H9 (cell line): Measurements from ENCODE around the gene HUS1. TPM values are rescaled to one million over a fixed set of nuclear protein-coding genes. Genes with fewer than 3 reads are reported as not detected.

Experiments used
- DNase-seq: peaks from one replicate; pipeline ENCODE4 v3.0.0-alpha.2; 2017
- H2AFZ ChIP-seq: one replicate; pipeline ENCODE4 v1.6.1; 2013; ENCODE audit warnings: mild to moderate bottlenecking, low read length, control low read depth, moderate library complexity
- H2AK5ac ChIP-seq: 2 replicates; pipeline ENCODE4 v1.6.1; 2013; ENCODE audit warnings: low read length, control low read depth, mixed read lengths; ENCODE audit not compliant: insufficient read length
- H2BK120ac ChIP-seq: one replicate; pipeline ENCODE4 v1.6.1; 2013; ENCODE audit warnings: low read depth, mild to moderate bottlenecking, low read length, control low read depth, inconsistent platforms; ENCODE audit not compliant: poor library complexity, severe bottlenecking
- H2BK12ac ChIP-seq: 2 replicates; pipeline ENCODE4 v1.6.1; 2013; ENCODE audit warnings: low read length, control low read depth, mixed read lengths, low read depth; ENCODE audit not compliant: insufficient read length
- H2BK15ac ChIP-seq: 2 replicates; pipeline ENCODE4 v1.6.1; 2013; ENCODE audit warnings: low read depth, low read length, control low read depth
- H2BK20ac ChIP-seq: one replicate; pipeline ENCODE4 v1.6.1; 2013; ENCODE audit warnings: low read depth, mild to moderate bottlenecking, low read length, control low read depth, inconsistent platforms; ENCODE audit not compliant: poor library complexity, severe bottlenecking
- H2BK5ac ChIP-seq: 2 replicates; pipeline ENCODE4 v1.6.1; 2013; ENCODE audit warnings: low read length, control low read depth, mixed read lengths; ENCODE audit not compliant: insufficient read length
- H3K14ac ChIP-seq: 2 replicates; pipeline ENCODE4 v1.6.1; 2013; ENCODE audit warnings: low read length, control low read depth; ENCODE audit not compliant: insufficient read depth
- H3K18ac ChIP-seq: 2 replicates; pipeline ENCODE4 v1.6.1; 2013; ENCODE audit warnings: low read depth, mild to moderate bottlenecking, mixed read lengths, low read length, control low read depth; ENCODE audit not compliant: insufficient read length
- H3K23ac ChIP-seq: 2 replicates; pipeline ENCODE4 v1.6.1; 2013; ENCODE audit warnings: low read length, control low read depth, mixed read lengths, low read depth; ENCODE audit not compliant: insufficient read length
- H3K23me2 ChIP-seq: 2 replicates; pipeline ENCODE4 v1.6.1; 2013; ENCODE audit warnings: low read depth, mild to moderate bottlenecking, mixed read lengths, low read length, control low read depth; ENCODE audit not compliant: insufficient read length, poor library complexity, severe bottlenecking
- H3K27ac ChIP-seq: 2 replicates; pipeline ENCODE4 v1.5.1; 2013; ENCODE audit warnings: low read length, control low read depth, mixed read lengths, low read depth; ENCODE audit not compliant: insufficient read length
- H3K27me3 ChIP-seq: 2 replicates; pipeline ENCODE4 v1.6.1; 2013; ENCODE audit warnings: low read length, control low read depth, inconsistent platforms; ENCODE audit not compliant: insufficient read depth
- H3K4ac ChIP-seq: 2 replicates; pipeline ENCODE4 v1.6.1; 2013; ENCODE audit warnings: low read depth, mild to moderate bottlenecking, control low read depth, inconsistent platforms, low read length, moderate library complexity
- H3K4me1 ChIP-seq: 2 replicates; pipeline ENCODE4 v1.6.1; 2013; ENCODE audit warnings: low read length, control low read depth, inconsistent platforms; ENCODE audit not compliant: insufficient read depth
- H3K4me2 ChIP-seq: 2 replicates; pipeline ENCODE4 v1.6.1; 2013; ENCODE audit warnings: low read length, control low read depth, mixed read lengths; ENCODE audit not compliant: insufficient read length, insufficient read depth
- H3K56ac ChIP-seq: 2 replicates; pipeline ENCODE4 v1.6.1; 2013; ENCODE audit warnings: low read depth, mild to moderate bottlenecking, mixed read lengths, low read length, control low read depth; ENCODE audit not compliant: insufficient read length
- H3K79me1 ChIP-seq: 2 replicates; pipeline ENCODE4 v1.6.1; 2013; ENCODE audit warnings: low read depth, mild to moderate bottlenecking, moderate library complexity, low read length, control low read depth, inconsistent platforms; ENCODE audit not compliant: insufficient read depth, poor library complexity, severe bottlenecking
- H3K79me2 ChIP-seq: 2 replicates; pipeline ENCODE4 v1.6.1; 2013; ENCODE audit warnings: low read length, control low read depth, inconsistent platforms; ENCODE audit not compliant: insufficient read depth
- H3K9ac ChIP-seq: 2 replicates; pipeline ENCODE4 v1.6.1; 2013; ENCODE audit warnings: low read length, control low read depth, mixed read lengths; ENCODE audit not compliant: insufficient read length; ENCODE audit errors: extremely low read depth
- H3K9me3 ChIP-seq: one replicate; pipeline ENCODE4 v1.6.1; 2013; ENCODE audit warnings: low read depth, low read length, inconsistent platforms; ENCODE audit not compliant: control insufficient read depth
- H3T11ph ChIP-seq: one replicate; pipeline ENCODE4 v1.6.1; 2013; ENCODE audit warnings: mild to moderate bottlenecking, low read length, control low read depth, inconsistent platforms
- H4K20me1 ChIP-seq: one replicate; pipeline ENCODE4 v1.6.1; 2013; ENCODE audit not compliant: control insufficient read depth, insufficient read length, insufficient read depth
- H4K5ac ChIP-seq: 2 replicates; pipeline ENCODE4 v1.6.1; 2013; ENCODE audit warnings: low read depth, mild to moderate bottlenecking, mixed read lengths, low read length, control low read depth; ENCODE audit not compliant: insufficient read length
- H4K8ac ChIP-seq: replicated peaks from 2 replicates; pipeline ENCODE4 v1.6.1; 2013; ENCODE audit warnings: low read length, control low read depth, mixed read lengths, low read depth; ENCODE audit not compliant: insufficient read length
- H4K91ac ChIP-seq: 2 replicates; pipeline ENCODE4 v1.6.1; 2013; ENCODE audit warnings: low read depth, mild to moderate bottlenecking, moderate library complexity, mixed read lengths, low read length, control low read depth; ENCODE audit not compliant: insufficient read length
- H3K27ac Mint-ChIP-seq, 3 experiments: 2 replicates in 2 of 3; 3 replicates in 1 of 3; pipeline ENCODE4 v1.8.0; 2020 to 2021; ENCODE audit warnings: mixed read lengths in 3 of 3, mild to moderate bottlenecking in 1 of 3, moderate library complexity in 1 of 3
- H3K27me3 Mint-ChIP-seq: 2 replicates; pipeline ENCODE4 v1.8.0; 2021; ENCODE audit warnings: low read depth, mild to moderate bottlenecking, moderate library complexity, mixed read lengths
- H3K36me3 Mint-ChIP-seq, 3 experiments: 2 replicates in 2 of 3; 3 replicates in 1 of 3; pipeline ENCODE4 v1.8.0; 2020 to 2021; ENCODE audit warnings: low read depth in 3 of 3, mixed read lengths in 3 of 3; ENCODE audit not compliant: insufficient read depth in 1 of 3
- H3K4me1 Mint-ChIP-seq, 2 experiments: 2 replicates each; pipeline ENCODE4 v1.8.0; 2020; ENCODE audit warnings: mixed read lengths in 2 of 2
- H3K4me3 Mint-ChIP-seq, 2 experiments: 2 replicates in 1 of 2; 3 replicates in 1 of 2; pipeline ENCODE4 v1.8.0; 2020 to 2021; ENCODE audit warnings: mild to moderate bottlenecking in 2 of 2, mixed read lengths in 2 of 2, moderate library complexity in 1 of 2
- H3K9me3 Mint-ChIP-seq, 2 experiments: 2 replicates in 1 of 2; 3 replicates in 1 of 2; pipeline ENCODE4 v1.8.0; 2020; ENCODE audit warnings: mild to moderate bottlenecking in 2 of 2, mixed read lengths in 2 of 2, moderate library complexity in 1 of 2
- WGBS: extraction: QIAGEN DNeasy Blood & Tissue Kit; methylation state at CpG from one replicate; pipeline ENCODE4 v1.1.7; 2013; ENCODE audit warnings: missing lambda C conversion rate, low lambda C conversion rate, mixed read lengths; ENCODE audit not compliant: insufficient read length; ENCODE audit errors: extremely low coverage; 5-methylcytosine and 5-hydroxymethylcytosine counted together
- total RNA-seq: library from RNA; stranded (reverse); gene quantifications from 2 replicates; pipeline ENCODE4 v1.2.1, GENCODE V29; 2021
- TF ChIP-seq, protein P1 (sequence below): fragments of 200-600 bp; sonication (generic); conservative IDR thresholded peaks from 3 replicates; pipeline ENCODE4 v1.8.0; 2021; ENCODE audit warnings: antibody characterized with exemption, mild to moderate bottlenecking

Gene HUS1
- total RNA-seq, 1 experiment from 2014 or later: 43.1 TPM

DNA sequence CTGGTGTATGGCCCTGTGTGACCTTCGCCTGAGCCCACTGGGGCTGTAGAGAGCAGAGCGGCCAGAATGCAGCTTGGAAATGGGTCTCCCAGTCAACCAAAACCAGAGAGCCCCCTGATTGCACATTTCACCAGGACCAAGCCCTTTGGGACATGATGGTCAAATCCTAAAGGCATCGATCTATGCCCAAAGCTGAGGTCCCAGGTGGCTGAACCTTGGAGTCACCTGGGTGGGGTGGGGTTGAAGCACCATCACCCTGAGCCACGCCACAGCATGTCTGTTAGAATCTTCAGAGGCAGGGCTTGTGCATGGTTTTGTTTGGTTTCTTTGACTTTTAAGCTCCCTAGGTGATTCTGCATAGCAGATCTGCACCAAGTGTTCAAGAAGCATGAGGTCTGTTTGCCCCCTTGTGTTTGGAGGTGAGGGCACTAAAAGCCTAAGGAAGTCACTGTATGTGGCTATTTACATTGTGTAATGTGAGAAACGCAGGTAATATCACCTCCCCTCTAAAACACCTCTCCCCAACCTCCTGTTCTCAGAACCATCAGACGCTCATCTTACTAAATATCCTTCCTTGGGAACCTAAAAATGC is 40.7 kb downstream of the HUS1 start:
- Histone ChIP-seq H3K56ac (no peak overlapping the region), H3K27ac (no peak overlapping the region), H4K5ac (no peak overlapping the region), H3K9ac (no peak overlapping the region), H3K4me2 (no peak overlapping the region), H2BK12ac (no peak overlapping the region), H3K79me1 (no peaks in the 10 kb centered on the region), H2BK20ac (no peak overlapping the region), H3K23ac (no peak overlapping the region), H2BK15ac (no peak overlapping the region), H3K18ac (no peak overlapping the region), H2AK5ac (no peak overlapping the region), H3K9me3 (no peaks in the 10 kb centered on the region), H3K79me2 (no peaks in the 10 kb centered on the region), H3K27me3 (no peaks in the 10 kb centered on the region), H3K4me1 (peaks cover 8% of the 10 kb centered on the region; the same call in 1 of the 2 replicates), H4K20me1 (no peaks in the 10 kb centered on the region), H3K4ac (no peak overlapping the region), H3K14ac (no peak overlapping the region), H2AFZ (no peak overlapping the region), H3K23me2 (no peaks in the 10 kb centered on the region), H4K91ac (no peak overlapping the region), H4K8ac (no peak overlapping the region), H2BK5ac (no peak overlapping the region), H3T11ph (no peak overlapping the region), H2BK120ac (no peak overlapping the region)
- Mint-ChIP-seq H3K27me3 (no peaks in the 10 kb centered on the region; the same call in 1 of the 2 replicates), H3K9me3 (no peaks in the 10 kb centered on the region), H3K4me3 (no peak overlapping the region), H3K27ac (peak overlapping the region in 1 of 3 experiments; percentile 13; a peak in 1 of 7 replicates), H3K36me3 (no peaks in the 10 kb centered on the region), H3K4me1 (peaks cover 48 to 53% of the 10 kb centered on the region in 2 experiments)
- TF ChIP-seq, protein P1, sequence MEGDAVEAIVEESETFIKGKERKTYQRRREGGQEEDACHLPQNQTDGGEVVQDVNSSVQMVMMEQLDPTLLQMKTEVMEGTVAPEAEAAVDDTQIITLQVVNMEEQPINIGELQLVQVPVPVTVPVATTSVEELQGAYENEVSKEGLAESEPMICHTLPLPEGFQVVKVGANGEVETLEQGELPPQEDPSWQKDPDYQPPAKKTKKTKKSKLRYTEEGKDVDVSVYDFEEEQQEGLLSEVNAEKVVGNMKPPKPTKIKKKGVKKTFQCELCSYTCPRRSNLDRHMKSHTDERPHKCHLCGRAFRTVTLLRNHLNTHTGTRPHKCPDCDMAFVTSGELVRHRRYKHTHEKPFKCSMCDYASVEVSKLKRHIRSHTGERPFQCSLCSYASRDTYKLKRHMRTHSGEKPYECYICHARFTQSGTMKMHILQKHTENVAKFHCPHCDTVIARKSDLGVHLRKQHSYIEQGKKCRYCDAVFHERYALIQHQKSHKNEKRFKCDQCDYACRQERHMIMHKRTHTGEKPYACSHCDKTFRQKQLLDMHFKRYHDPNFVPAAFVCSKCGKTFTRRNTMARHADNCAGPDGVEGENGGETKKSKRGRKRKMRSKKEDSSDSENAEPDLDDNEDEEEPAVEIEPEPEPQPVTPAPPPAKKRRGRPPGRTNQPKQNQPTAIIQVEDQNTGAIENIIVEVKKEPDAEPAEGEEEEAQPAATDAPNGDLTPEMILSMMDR: peak; percentile 47; the same call in 2 of the 3 replicates
- no peak for DNase-seq
- no CpG with 5 or more reads among the region's 6 CpGs for WGBS
